ENCODE results near the gene CYP46A1.

CYP46A1 gene

GRCh38 chr14:99741227-99741976, 57.3 kb downstream of the CYP46A1 start:
- DNase-seq (ENCODE audit: low read depth), result no peak
- TF ChIP-seq, protein P1, sequence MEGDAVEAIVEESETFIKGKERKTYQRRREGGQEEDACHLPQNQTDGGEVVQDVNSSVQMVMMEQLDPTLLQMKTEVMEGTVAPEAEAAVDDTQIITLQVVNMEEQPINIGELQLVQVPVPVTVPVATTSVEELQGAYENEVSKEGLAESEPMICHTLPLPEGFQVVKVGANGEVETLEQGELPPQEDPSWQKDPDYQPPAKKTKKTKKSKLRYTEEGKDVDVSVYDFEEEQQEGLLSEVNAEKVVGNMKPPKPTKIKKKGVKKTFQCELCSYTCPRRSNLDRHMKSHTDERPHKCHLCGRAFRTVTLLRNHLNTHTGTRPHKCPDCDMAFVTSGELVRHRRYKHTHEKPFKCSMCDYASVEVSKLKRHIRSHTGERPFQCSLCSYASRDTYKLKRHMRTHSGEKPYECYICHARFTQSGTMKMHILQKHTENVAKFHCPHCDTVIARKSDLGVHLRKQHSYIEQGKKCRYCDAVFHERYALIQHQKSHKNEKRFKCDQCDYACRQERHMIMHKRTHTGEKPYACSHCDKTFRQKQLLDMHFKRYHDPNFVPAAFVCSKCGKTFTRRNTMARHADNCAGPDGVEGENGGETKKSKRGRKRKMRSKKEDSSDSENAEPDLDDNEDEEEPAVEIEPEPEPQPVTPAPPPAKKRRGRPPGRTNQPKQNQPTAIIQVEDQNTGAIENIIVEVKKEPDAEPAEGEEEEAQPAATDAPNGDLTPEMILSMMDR (conservative IDR thresholded peaks at IDR 0.05; ENCODE audit: low read depth, low read length), result no peak
- no peak overlapping the region for H3K4me3 ChIP-seq (ENCODE audit: low read length)

- DNase-seq (ENCODE audit: low read depth), result no peak
- no peak overlapping the region for H3K4me3 ChIP-seq (ENCODE audit: low read length)
- TF ChIP-seq, protein P1 (conservative IDR thresholded peaks at IDR 0.05; ENCODE audit: low read depth, low read length), result no peak
Measured at GRCh38 chr14:99742074-99742473, 58.0 kb downstream of the CYP46A1 start.

DNA sequence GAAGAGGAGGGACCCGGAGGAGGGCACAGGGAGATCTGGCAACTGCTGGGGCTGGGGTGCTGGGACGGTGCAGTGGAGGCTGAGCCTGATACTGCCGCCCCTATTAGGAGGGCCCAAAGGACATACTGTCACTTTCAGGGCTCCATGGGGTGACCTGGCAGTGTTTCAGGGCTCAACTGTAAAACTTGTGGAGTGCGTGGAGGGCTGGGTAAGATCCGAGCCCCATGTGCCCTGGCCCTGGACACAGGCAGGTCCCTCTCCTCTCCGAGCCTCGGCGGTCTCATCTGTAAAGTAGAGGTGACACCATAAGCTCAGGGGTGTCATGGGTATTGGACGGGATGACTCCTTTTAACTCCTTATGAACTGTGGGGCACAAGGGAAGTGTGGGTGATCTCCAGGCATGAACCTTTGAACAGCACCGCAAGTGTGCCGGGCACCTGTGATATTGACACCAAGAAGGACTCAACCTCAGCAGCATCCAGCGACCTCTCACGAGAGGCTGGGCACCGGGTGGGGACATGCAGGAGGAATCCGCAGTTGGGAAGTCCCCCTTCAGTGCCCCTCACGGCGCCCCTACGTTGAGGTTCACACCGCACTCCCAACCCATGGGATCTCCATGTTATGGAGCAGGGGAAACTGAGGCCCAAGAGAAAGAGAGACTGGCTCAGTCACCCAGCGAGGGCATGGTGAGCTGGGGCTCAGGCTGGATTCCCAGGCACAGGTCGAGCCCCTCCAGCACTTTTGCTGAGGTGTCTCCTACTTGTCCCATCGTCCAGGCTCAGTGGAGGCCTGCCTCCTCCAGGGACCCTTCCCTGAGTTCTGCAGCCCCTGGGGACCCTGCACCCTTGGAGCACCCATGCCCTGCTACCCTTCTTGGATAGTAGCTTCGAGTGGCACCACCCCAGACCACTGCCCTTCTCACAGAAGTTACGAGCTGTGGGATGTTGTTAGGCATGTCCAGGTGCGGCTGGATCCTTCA, 58.7 kb downstream of the CYP46A1 start:
- no peak for DNase-seq (ENCODE audit: low read depth)
- H3K4me3 ChIP-seq (ENCODE audit: low read length), result no peak overlapping the region
- TF ChIP-seq, protein P1 (conservative IDR thresholded peaks at IDR 0.05; ENCODE audit: low read depth, low read length), result no peak

DNA sequence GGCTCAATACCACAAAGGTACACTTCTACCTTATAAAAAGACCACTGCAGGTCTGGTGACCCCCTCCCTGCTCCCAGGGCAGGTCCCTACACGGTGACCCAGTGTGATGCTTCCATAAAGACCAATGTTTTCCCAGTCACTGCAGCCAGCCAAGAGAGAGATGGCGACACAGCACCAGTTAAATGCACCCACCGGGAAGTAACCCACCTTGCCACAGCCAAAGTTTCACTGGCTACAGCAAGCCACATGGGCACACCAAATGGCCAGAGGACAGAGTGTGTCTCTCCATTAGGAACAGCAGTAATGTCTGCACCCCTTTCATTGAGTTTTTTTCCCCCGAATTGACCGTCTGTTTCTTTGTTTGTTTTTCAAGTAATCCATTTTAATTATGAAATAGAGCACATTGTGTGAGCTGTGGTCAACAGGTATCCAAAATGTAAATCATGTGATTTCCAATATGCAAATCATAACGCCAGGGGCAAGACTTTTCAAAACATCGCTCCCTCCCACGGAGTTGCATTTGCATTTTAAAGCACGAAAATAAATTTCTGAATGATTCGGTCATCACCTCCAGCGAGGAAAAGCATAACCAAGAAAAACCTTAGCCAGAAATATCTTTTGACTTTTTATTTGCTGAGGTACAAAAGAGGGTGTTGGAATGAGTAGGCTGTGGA, 60.2 kb downstream of the CYP46A1 start:
- no peak overlapping the region for H3K4me3 ChIP-seq (ENCODE audit: low read length)
- TF ChIP-seq, protein P1 (conservative IDR thresholded peaks at IDR 0.05; ENCODE audit: low read depth, low read length), result no peak
- no peak for DNase-seq (ENCODE audit: low read depth)

- H3K4me3 ChIP-seq (ENCODE audit: low read length), result no peak overlapping the region
- DNase-seq (ENCODE audit: low read depth), result no peak
- TF ChIP-seq, protein P1 (conservative IDR thresholded peaks at IDR 0.05; ENCODE audit: low read depth, low read length), result no peak
Measured at GRCh38 chr14:99744873-99745224, 60.8 kb downstream of the CYP46A1 start.

DNA sequence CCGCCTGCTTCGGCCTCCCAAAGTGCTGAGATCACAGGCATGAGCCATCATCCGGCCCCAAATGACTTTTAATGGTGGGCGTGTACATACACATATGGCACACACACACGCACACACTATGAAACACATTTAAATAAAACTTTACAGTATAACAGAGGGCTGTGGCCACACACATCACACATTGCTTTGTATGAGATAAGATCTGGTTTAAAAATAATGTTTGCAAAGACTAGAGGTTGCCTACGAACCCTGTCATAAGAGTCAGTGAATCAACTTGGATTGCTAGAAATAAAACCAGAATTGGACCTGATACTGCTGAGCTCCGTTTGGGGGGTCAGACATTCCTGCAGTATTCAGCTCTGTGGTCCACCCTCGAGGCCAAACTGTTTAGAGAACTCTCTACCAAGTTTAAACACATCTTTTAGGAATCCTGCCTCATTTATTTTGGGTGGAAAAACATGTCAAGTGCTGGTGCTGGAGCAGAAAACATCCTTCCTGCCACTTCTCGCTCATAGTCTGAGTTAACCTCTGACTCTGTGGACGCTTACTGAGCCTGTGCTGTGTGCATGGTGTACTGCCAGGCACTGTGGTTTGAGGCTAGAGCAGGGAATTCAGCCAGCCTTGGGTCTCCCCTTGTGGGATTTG, 61.3 kb downstream of the CYP46A1 start:
- no peak overlapping the region for H3K4me3 ChIP-seq (ENCODE audit: low read length)
- TF ChIP-seq, protein P1 (conservative IDR thresholded peaks at IDR 0.05; ENCODE audit: low read depth, low read length), result no peak
- no peak for DNase-seq (ENCODE audit: low read depth)
